Measurements from ENCODE around the gene ZNF71.

ZNF71 gene

GRCh38 chr19:56567274-56568120, 27.6 kb upstream of the ZNF71 start, which contains the start of gene ZNF470:
Gene ZNF470 (plus strand): TSS chr19:56567468. CDS start chr19:56570312, 2,844 bp downstream.
- Histone ChIP-seq H3K27me3 (no peaks in the 10 kb centered on the region), H3K4me3 (ENCODE audit: low read depth, low read length) (peak within 1 kb of the TSS; percentile 96), H3K4me1 (no peaks in the 10 kb centered on the region), H3K9me3 (no peaks in the 10 kb centered on the region), H3K36me3 (peaks cover 5% of the 10 kb centered on the region; the same call in 1 of the 2 replicates)
- no peak for TF ChIP-seq CTCF (IDR thresholded peaks at IDR 0.05; ENCODE audit: low read depth, low read length)
- DNase-seq = peak; percentile 96

GRCh38 chr19:56572589-56572988, 22.5 kb upstream of the ZNF71 start:
- Histone ChIP-seq H3K9me3 (peaks cover 6% of the 10 kb centered on the region; the same call in 1 of the 2 replicates), H3K27me3 (no peaks in the 10 kb centered on the region), H3K4me1 (no peaks in the 10 kb centered on the region), H3K4me3 (ENCODE audit: low read depth, low read length) (no peak overlapping the region), H3K36me3 (peaks cover 5% of the 10 kb centered on the region; the same call in 1 of the 2 replicates)
- TF ChIP-seq CTCF (IDR thresholded peaks at IDR 0.05; ENCODE audit: low read depth, low read length) = no peak
- DNase-seq = no peak

- peaks cover 10% of the 10 kb centered on the region for H3K9me3 ChIP-seq
- no peak for TF ChIP-seq CTCF (IDR thresholded peaks at IDR 0.05; ENCODE audit: low read depth, low read length)
- H3K4me3 ChIP-seq (ENCODE audit: low read depth, low read length) = no peak overlapping the region
- DNase-seq = no peak
- no peaks in the 10 kb centered on the region for H3K27me3 ChIP-seq
- H3K36me3 ChIP-seq = peaks cover 5% of the 10 kb centered on the region; the same call in 1 of the 2 replicates
- H3K4me1 ChIP-seq = no peaks in the 10 kb centered on the region
Measured at GRCh38 chr19:56573914-56574313, 21.2 kb upstream of the ZNF71 start.

GRCh38 chr19:56577719-56578602, 17.1 kb upstream of the ZNF71 start:
- H3K36me3 ChIP-seq = no peaks in the 10 kb centered on the region; the same call in 1 of the 2 replicates
- TF ChIP-seq CTCF (IDR thresholded peaks at IDR 0.05; ENCODE audit: low read depth, low read length) = no peak
- DNase-seq = no peak

GRCh38 chr19:56594446-56594782, 688 bp upstream of the ZNF71 start:
- H3K36me3 ChIP-seq = peaks cover 5% of the 10 kb centered on the region; the same call in 1 of the 2 replicates
- no peak for DNase-seq
- H3K4me3 ChIP-seq (ENCODE audit: low read depth, low read length) = no peak overlapping the region
- no peak for TF ChIP-seq CTCF (IDR thresholded peaks at IDR 0.05; ENCODE audit: low read depth, low read length)
- H3K27me3 ChIP-seq = no peaks in the 10 kb centered on the region
- H3K4me1 ChIP-seq = no peaks in the 10 kb centered on the region
- H3K9me3 ChIP-seq = no peaks in the 10 kb centered on the region; the same call in 1 of the 2 replicates

More at GRCh38 chr19:56577719-56578602, 17.1 kb upstream of the ZNF71 start:
- Histone ChIP-seq H3K9me3 (peaks cover 20% of the 10 kb centered on the region), H3K4me3 (ENCODE audit: low read depth, low read length) (no peak overlapping the region), H3K4me1 (no peaks in the 10 kb centered on the region), H3K27me3 (no peaks in the 10 kb centered on the region)

All from BE2C (cell line).